Lower leg skin (tissue), 4 donors: ENCODE results near the gene PALM. TPM values are rescaled to one million over a fixed set of nuclear protein-coding genes. Genes with fewer than 3 reads are reported as not detected.
A peak's percentile ranks its signal among the peaks of the same experiment; 100 is the strongest.

ENCODE experiments used
- DNase-seq, 2 donors: peaks; one replicate each; pipeline ENCODE4 v3.0.0-alpha.2; 2019; ENCODE audit warnings: low spot score in 2 of 2
- H3K4me3 ChIP-seq: fragments of 200-600 bp; sonication (generic); 2 replicates; pipeline ENCODE4 v1.5.1; 2017; ENCODE audit warnings: mild to moderate bottlenecking, low read depth; ENCODE audit not compliant: poor library complexity, severe bottlenecking
- CTCF ChIP-seq, 3 donors: fragments of 450-650 bp; IDR thresholded peaks; one replicate each; pipeline ENCODE4 v1.5.1; 2016; ENCODE audit warnings: antibody characterized with exemption in 3 of 3, mild to moderate bottlenecking in 3 of 3, moderate library complexity in 2 of 3
- POLR2A ChIP-seq, 2 donors: fragments of 450-650 bp; IDR thresholded peaks; one replicate each; pipeline ENCODE4 v1.6.1; 2016 to 2017; ENCODE audit warnings: antibody characterized with exemption in 2 of 2, mild to moderate bottlenecking in 1 of 2, moderate library complexity in 1 of 2
- WGBS, 2 donors: methylation state at CpG; one replicate each; pipeline ENCODE4 v1.1.5; 2018; 5-methylcytosine and 5-hydroxymethylcytosine counted together
- intact Hi-C: fragments of 100-400 bp; cut with DNase I; formaldehyde crosslinking; loops from one replicate; pipeline ENCODE4 v1.15.0; 2023; ENCODE audit warnings: low total_unique reads
- total RNA-seq, 4 donors: library from RNA; depleted of rRNA; stranded (reverse); fragments of >200 nt; gene quantifications; one replicate each; pipeline ENCODE4 v1.1.0, GENCODE V29; 2016

PALM gene
- total RNA-seq, 4 donors from 2014 or later = 25.1 to 92.3 (median 41.9) TPM

GRCh38 chr19:703329-703650 lies 5.4 kb upstream of the PALM start:
- TF ChIP-seq POLR2A (IDR thresholded peaks at IDR 0.05) = no peak
- WGBS, 2 donors = 14 to 25% methylated on average over 4 of the region's 4 CpGs
- no peak overlapping the region for H3K4me3 ChIP-seq
- no peak for DNase-seq
- intact Hi-C loops = no loop called here

GRCh38 chr19:703651-704446 lies 4.9 kb upstream of the PALM start:
- intact Hi-C loops = no loop called here
- no peak overlapping the region for H3K4me3 ChIP-seq
- WGBS, 2 donors = 11 to 15% methylated on average over 41 to 44 of the region's 50 CpGs
- TF ChIP-seq CTCF (IDR thresholded peaks at IDR 0.05) = no peak
- no peak for TF ChIP-seq POLR2A (IDR thresholded peaks at IDR 0.05)
- DNase-seq = peak; percentile 50 to 94

GRCh38 chr19:704447-704741 lies 4.3 kb upstream of the PALM start:
- 41 to 62% methylated on average over 14 of the region's 14 CpGs for WGBS, 2 donors
- DNase-seq = no peak
- no peak for TF ChIP-seq POLR2A (IDR thresholded peaks at IDR 0.05)
- no peak for TF ChIP-seq CTCF (IDR thresholded peaks at IDR 0.05)
- no peak overlapping the region for H3K4me3 ChIP-seq
- intact Hi-C loops = no loop called here

GRCh38 chr19:709196-709964 lies 645 bp downstream of the PALM start:
- intact Hi-C loops = no loop called here
- no peak for DNase-seq
- H3K4me3 ChIP-seq = peak overlapping the region; percentile 46
- no peak for TF ChIP-seq POLR2A (IDR thresholded peaks at IDR 0.05)
- no peak for TF ChIP-seq CTCF (IDR thresholded peaks at IDR 0.05)
- WGBS, 2 donors = 0 to 4% methylated on average over 2 to 37 of the region's 78 CpGs

GRCh38 chr19:709965-710571 lies 1.3 kb downstream of the PALM start:
- peak overlapping the region; percentile 46 for H3K4me3 ChIP-seq
- DNase-seq = peak; percentile 42 to 95
- intact Hi-C loops = no loop called here
- 4 to 11% methylated on average over 17 to 21 of the region's 27 CpGs for WGBS, 2 donors
- TF ChIP-seq POLR2A (IDR thresholded peaks at IDR 0.05) = no peak
- no peak for TF ChIP-seq CTCF (IDR thresholded peaks at IDR 0.05)

- TF ChIP-seq POLR2A (IDR thresholded peaks at IDR 0.05) (no peak), CTCF (IDR thresholded peaks at IDR 0.05) (no peak)
- intact Hi-C loops = no loop called here
- WGBS, 2 donors = 31 to 34% methylated on average over 21 of the region's 21 CpGs
- DNase-seq = peak in 1 of 2 donors; percentile 91
- no peak overlapping the region for H3K4me3 ChIP-seq
Observed at GRCh38 chr19:710767-711166, 2.0 kb downstream of the PALM start.
